H1 (cell line): ENCODE results near the gene TMCC1.

Experiments used
- EZH2 ChIP-seq: fragments of 200-600 bp; sonication (generic); IDR thresholded peaks from 2 replicates; pipeline ENCODE4 v1.7.1; 2012; ENCODE audit warnings: low read depth, mild to moderate bottlenecking, moderate library complexity, low read length, inconsistent platforms; ENCODE audit not compliant: severe bottlenecking
- GABPA ChIP-seq: IDR thresholded peaks from 2 replicates; pipeline ENCODE4 v1.6.1; 2011; ENCODE audit warnings: mild to moderate bottlenecking, low read length, moderate library complexity, borderline replicate concordance; ENCODE audit not compliant: insufficient read depth
- POLR2A ChIP-seq, 2 experiments: IDR thresholded peaks; 1 replicate in 1 of 2; 2 replicates in 1 of 2; pipeline ENCODE4 v1.6.1; 2011; ENCODE audit warnings: low read depth in 2 of 2, low read length in 2 of 2, mild to moderate bottlenecking in 2 of 2; ENCODE audit errors: control extremely low read depth in 1 of 2
- POLR2AphosphoS5 ChIP-seq: IDR thresholded peaks from 2 replicates; pipeline ENCODE4 v1.6.1; 2011; ENCODE audit warnings: low read depth, low read length
- SP1 ChIP-seq: IDR thresholded peaks from 2 replicates; pipeline ENCODE4 v1.6.1; 2011; ENCODE audit warnings: low read depth, low read length
- TAF1 ChIP-seq: IDR thresholded peaks from 2 replicates; pipeline ENCODE4 v1.6.1; 2011; ENCODE audit warnings: mild to moderate bottlenecking, low read depth, low read length
- TAF7 ChIP-seq: optimal IDR thresholded peaks from 2 replicates; pipeline ENCODE3; 2011; ENCODE audit warnings: low read depth, mild to moderate bottlenecking, inconsistent platforms, low read length, moderate library complexity, borderline replicate concordance
- TF ChIP-seq, protein P1 (sequence below): IDR thresholded peaks from 2 replicates; pipeline ENCODE4 v1.6.1; 2011; ENCODE audit warnings: low read depth, mild to moderate bottlenecking, low read length; ENCODE audit not compliant: insufficient read depth

DNA sequence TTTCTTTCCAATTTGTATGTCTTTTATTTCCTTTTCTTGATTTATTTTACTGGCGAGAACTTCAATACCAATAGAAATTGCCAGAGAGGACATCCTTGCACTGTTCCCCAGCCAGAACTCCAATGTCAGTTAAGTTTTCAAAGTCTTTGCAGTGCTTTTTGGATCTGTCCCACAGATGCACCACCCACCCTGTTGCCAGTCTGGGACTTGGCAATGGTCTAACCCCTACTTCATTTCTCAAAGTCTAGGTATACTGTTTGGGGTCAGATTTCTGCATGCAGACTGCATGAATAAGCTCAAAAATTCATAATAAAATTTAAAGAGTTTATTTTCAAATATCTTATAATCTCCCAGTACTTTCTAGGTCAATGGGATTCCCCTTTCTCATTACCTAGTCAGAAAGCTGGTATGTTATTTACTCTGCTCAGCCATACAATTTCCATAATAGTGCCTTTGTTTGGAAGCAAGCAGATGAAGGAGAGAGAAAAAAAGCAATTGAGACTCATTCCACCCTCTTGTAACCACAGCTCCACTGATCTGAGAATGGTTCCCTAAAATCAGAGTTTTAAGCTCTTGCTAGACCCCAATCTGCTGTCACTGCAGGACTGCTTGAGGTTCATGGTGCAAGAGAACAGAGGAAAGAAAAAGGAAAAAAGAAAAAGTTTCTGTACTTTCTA, 161.2 kb downstream of the TMCC1 start:
- TF ChIP-seq TAF7, result no peak
- TF ChIP-seq GABPA, result no peak
- TF ChIP-seq POLR2AphosphoS5, result no peak
- TF ChIP-seq POLR2A (IDR thresholded peaks at IDR 0.05; ENCODE audit: control extremely low read depth in 1 of 2, low read depth in 2 of 2, low read length in 2 of 2), result no peak
- TF ChIP-seq EZH2, result no peak
- no peak for TF ChIP-seq SP1
- TF ChIP-seq TAF1, result no peak
- TF ChIP-seq, protein P1, sequence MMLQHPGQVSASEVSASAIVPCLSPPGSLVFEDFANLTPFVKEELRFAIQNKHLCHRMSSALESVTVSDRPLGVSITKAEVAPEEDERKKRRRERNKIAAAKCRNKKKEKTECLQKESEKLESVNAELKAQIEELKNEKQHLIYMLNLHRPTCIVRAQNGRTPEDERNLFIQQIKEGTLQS, result no peak
